ENCODE measurements around the gene PJVK.
"Not testable (repeated sequence)": the region's sequence is repeated elsewhere in the genome, so short reads cannot be mapped to it uniquely, and the experiment has no call there.

PJVK gene

GRCh38 chr2:178429336-178429735 is 21.8 kb upstream of the PJVK start:
- no peak for DNase-seq (ENCODE audit: low read depth)

- DNase-seq (ENCODE audit: low read depth): no peak
Measured at GRCh38 chr2:178436662-178437061, 14.5 kb upstream of the PJVK start.

- no peak for DNase-seq (ENCODE audit: low read depth)
Measured at GRCh38 chr2:178441426-178441825, 9.8 kb upstream of the PJVK start.

DNA sequence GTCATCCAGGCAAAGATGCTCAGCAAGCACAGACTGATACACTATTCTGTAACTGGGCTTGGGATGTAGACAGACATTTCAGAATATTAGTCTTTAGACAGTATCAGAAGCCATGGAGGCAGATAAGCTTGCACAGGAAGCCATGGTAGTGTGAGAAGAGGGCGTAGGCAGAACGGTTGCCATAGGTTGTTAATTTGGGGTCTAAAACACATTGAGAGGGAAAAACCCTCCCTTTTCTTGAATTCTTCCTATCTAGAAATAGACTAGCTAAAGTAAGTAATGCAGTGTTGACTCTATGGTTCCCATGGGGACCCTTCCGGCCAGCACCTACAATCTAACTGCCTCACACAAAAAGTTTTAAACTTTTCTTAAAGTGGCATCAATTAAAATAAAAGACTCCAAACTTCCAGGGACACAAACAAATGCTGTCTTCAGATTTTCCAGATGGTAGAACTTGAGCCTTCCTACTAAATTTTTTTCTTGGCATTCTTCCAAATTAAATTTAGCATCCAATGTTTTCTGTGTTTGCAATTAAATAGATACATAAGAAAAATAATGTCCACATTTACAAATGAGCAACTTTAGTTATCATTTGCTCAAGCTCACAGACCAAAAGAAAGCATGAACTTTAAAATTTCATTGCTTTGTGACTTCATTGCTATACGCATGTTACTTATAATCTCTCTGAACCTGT is 2.1 kb upstream of the PJVK start:
- DNase-seq (ENCODE audit: low read depth): no peak

DNA sequence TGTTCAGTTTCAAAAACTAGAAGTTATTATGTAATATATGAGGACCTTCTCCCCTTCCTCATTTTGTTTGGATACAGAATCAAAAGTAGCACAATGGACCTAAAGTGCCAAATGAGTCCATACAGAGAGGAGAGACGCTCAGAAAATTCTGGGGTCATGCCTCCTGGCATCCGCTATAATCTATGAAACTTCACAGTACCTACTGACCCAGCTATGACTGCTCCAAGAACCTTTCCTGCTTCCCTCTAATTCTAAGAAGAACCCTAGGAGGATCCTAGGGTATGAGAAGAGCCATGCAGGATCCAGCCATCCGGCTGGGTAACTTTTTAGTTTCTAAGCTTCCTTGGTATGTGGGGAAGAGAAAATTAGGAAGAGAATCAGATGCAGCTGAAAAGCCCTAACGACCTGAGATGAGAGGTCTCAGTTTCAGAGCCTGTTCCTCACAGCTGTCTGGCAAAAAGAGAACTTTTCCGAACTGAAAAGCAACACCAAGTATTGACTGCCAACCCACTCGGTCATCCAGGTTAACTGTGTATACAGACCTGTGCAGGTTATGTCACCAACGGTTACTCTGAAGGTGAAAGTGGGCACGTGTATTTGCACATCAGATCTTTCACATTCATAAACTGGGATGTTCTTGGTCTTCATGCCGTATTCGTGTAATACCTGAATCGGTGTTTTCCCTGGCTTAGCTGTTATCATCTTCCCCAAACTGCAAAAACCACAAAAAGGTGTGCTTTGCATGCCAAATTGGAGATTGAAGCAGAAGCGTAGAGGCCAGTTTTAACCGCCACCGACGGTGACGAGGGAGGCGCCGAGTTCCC is 1.3 kb upstream of the PJVK start:
- DNase-seq (ENCODE audit: low read depth): no peak

DNA sequence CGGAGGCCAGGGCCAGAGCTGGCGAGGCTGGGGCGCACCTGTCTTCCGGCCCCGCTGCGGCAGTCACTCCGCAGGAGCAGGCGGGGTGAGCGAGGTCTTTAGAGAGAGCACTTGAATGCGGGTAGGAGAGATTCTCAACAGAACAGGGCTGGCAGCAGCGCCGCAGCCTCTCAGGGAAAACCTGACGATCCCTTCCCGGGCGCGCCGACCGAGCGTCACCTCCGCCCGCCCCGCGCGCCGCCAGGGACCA is 729 bp upstream of the PJVK start:
- peak; percentile 70 for DNase-seq (ENCODE audit: low read depth)

DNA sequence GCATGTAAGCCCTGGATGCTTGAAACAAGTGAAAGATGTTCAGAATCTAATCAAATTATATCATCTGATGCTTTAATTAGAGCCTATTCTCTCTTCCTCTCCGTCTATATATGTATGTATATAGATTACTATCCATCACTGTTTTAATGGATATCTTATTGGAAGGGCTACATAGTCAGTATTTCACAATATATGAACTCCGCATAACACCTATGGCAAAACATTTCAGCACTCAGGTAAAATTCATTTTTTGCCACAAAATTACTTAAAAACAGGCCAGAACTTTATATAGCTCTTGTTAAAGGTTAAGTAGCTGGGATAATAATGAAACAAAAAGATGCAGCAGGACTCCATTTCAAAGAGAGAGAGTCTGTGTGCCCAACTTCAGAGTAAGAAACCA is 1.2 kb downstream of the PJVK start:
- no peak for DNase-seq (ENCODE audit: low read depth)

GRCh38 chr2:178452870-178453269 is 1.7 kb downstream of the PJVK start:
- no peak for DNase-seq (ENCODE audit: low read depth)

DNA sequence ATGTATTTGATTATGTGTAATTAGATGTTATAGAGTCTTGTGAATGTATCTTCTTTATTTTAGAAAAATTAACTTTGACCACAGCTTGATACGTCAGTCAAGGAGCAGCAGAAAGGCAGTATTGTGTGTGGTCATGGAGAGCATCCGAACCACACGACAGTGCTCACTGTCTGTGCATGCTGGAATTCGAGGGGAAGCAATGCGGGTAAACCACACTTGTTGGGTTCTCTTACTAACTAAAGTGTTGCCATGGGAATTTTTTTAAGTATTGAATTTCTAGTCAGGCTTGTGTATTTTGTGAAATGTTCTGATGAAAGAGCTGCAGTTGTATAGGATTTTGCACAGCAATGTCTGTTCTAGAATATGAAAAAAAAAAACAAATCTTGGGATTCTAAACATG is 4.8 kb downstream of the PJVK start:
- no peak for DNase-seq (ENCODE audit: low read depth)

- no peak for DNase-seq (ENCODE audit: low read depth)
Measured at GRCh38 chr2:178457390-178457886, 6.3 kb downstream of the PJVK start.

GRCh38 chr2:178469219-178469849 is 18.2 kb downstream of the PJVK start:
- DNase-seq (ENCODE audit: low read depth): no peak

GRCh38 chr2:178471313-178471712 is 20.1 kb downstream of the PJVK start:
- DNase-seq (ENCODE audit: low read depth): not testable (repeated sequence)

GRCh38 chr2:178473373-178473772 is 22.2 kb downstream of the PJVK start:
- no peak for DNase-seq (ENCODE audit: low read depth)

GRCh38 chr2:178473931-178474330 is 22.8 kb downstream of the PJVK start:
- DNase-seq (ENCODE audit: low read depth): no peak

- no peak for DNase-seq (ENCODE audit: low read depth)
Measured at GRCh38 chr2:178474560-178474959, 23.4 kb downstream of the PJVK start.

- no peak for DNase-seq (ENCODE audit: low read depth)
Measured at GRCh38 chr2:178476477-178476876, 25.3 kb downstream of the PJVK start.

DNA sequence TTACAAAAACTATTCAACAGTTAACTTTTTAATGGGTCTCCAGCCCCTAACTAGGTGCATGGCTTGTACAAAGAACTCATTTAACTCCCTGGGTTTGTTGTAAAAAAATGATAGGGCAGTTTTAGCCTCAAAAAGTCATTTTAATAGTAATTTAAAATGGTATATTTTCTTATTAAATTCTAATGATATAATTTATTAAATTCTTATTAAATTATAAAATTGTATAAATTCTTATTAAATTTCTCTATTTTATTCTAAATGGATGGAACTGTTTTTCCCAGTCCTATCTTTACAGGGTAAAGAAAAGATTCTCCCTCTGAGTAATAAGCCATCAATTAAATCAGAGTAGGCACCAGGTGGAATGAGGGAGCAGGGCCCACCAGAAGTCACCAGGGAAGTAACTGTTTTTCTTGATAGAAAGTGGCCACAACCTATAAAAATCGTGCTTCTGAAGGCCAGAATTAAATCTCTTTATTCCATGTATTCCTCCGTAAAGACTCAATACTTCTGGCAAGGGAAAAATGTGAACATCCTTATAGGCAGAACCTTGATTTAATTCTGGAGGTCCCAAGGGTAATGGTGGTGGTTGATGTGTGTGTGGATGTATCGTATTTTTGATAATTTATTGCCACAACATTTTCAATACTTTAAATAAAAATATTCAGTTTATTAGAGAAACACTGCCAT is 26.4 kb downstream of the PJVK start:
- DNase-seq (ENCODE audit: low read depth): no peak

GRCh38 chr2:178478130-178478438 is 26.9 kb downstream of the PJVK start:
- DNase-seq (ENCODE audit: low read depth): no peak

- peak; percentile 83 for DNase-seq (ENCODE audit: low read depth)
Measured at GRCh38 chr2:178478439-178479274, 27.5 kb downstream of the PJVK start, which contains the start of gene FKBP7. TSS of gene FKBP7 (minus strand) at chr2:178478600. CDS start at chr2:178478499, 101 bp downstream.

DNA sequence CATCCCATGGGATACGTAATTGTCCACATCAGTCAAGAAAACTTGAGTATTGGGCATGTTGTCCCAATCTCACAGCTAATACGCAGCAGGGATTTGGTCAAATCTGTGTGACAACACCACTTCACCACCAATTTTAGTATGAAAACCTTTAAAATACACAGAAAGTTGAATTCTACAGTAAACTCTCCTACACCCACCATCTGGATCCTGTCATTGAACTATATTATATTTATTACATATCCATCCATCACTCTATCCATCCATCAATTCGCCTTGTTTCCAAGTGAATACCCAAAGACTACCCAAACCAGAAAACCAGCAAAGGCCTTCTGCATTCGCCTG is 28.1 kb downstream of the PJVK start:
- no peak for DNase-seq (ENCODE audit: low read depth)

DNA sequence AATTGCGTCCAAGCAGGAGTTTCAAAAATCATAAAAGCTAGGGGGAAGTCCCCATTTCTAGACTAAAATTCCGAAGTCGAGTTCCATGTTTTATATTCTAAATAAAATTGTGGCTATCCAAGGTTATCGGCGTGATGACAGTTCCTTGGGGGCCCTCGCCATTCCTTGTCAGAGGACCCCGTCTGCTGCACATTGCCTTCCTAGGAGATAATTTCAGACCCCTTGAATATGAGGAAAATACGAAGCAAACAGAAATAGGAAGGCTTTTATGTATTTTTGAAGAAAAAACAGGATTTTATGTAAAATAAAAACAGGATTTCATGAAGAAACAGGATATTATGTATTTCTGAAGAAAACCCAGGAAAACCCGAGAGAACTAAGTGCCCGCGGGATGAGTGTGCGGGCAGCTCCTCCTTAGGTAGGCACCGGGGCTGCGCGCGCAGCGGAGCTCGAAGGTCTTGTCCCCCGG is 28.6 kb downstream of the PJVK start:
- no peak for DNase-seq (ENCODE audit: low read depth)
